Heart left ventricle (tissue), 13 donors: ENCODE data around the gene NQO1.

Experiments
- POLR2A ChIP-seq, 2 donors: fragments of 450-650 bp; IDR thresholded peaks; one replicate each; pipeline ENCODE4 v1.6.1; 2017; ENCODE audit warnings: antibody characterized with exemption in 2 of 2, mild to moderate bottlenecking in 2 of 2, moderate library complexity in 2 of 2
- TF ChIP-seq, protein P1 (sequence below), 12 donors: fragments of 200-600 bp; sonication (generic) in 4 of 12; IDR thresholded peaks; one replicate each; pipeline versions ENCODE4 v1.5.0 to v1.8.0; 2018 to 2022; ENCODE audit warnings: antibody characterized with exemption in 12 of 12, mild to moderate bottlenecking in 5 of 12
- donor health status: ischemic (EF 13 %, LVEDD 7.1; RV severe dilation, severe dysfunction).
- donor health status: DM: no; HTN: yes; CAD: no.
- donor health status: DM: no; HTN: no; CAD: no.
- donor health status: ischemic (EF 25% LVEDD 6.9; RV normal size, moderate dysfunction).
- donor health status: ischemic (EF 25% LVEDD 5.7; RV mildly dilated, moderate dysfunction).
- donor health status: ischemic (EF 35%, LVEDD 5.7; RV mildly dilated, moderate dysfunction).
- donor health status: nonischemic (EF 11% LVEDD 7.7; RV severe dilation, severe dysfunction).
- donor health status: DM: yes; HTN: yes; CAD: no.
- donor health status: PGD.
- donor health status: ischemic (EF 29% LVEDD 5.4; RV normal size, mild dysfunction).
- donor health status: nonischemic (EF 23%, LVEDD 6.1; RV moderate dilation, normal function).

DNA sequence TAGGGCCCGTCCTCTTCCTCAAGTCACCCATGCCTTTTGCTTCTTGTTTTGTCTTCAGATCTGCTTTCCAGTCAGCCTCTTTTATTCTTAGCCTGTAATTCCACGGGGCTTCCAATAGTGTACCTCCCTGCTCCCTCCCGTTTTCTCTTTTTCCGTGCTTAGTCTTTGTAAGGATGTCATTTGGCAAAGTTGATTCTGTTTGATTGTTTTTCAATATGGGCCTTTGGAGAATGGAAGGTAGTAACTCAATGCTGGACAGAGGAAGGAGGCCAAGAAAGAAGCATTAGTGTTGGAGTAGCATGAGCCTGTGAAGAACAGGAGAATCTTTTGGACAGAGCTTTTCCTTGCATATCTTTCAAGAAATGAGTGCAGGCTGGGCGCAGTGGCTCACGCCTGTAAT lies 42.3 kb upstream of the NQO1 start:
- no peak for TF ChIP-seq POLR2A (IDR thresholded peaks at IDR 0.05)
- TF ChIP-seq, protein P1, sequence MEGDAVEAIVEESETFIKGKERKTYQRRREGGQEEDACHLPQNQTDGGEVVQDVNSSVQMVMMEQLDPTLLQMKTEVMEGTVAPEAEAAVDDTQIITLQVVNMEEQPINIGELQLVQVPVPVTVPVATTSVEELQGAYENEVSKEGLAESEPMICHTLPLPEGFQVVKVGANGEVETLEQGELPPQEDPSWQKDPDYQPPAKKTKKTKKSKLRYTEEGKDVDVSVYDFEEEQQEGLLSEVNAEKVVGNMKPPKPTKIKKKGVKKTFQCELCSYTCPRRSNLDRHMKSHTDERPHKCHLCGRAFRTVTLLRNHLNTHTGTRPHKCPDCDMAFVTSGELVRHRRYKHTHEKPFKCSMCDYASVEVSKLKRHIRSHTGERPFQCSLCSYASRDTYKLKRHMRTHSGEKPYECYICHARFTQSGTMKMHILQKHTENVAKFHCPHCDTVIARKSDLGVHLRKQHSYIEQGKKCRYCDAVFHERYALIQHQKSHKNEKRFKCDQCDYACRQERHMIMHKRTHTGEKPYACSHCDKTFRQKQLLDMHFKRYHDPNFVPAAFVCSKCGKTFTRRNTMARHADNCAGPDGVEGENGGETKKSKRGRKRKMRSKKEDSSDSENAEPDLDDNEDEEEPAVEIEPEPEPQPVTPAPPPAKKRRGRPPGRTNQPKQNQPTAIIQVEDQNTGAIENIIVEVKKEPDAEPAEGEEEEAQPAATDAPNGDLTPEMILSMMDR (IDR thresholded peaks at IDR 0.05), result no peak
